CD4-positive, alpha-beta T cell (primary cell): ENCODE data around the gene RPS6KA3. TPM values are rescaled to one million over a fixed set of nuclear protein-coding genes. Genes with fewer than 3 reads are reported as not detected.

ENCODE experiments used
- ATAC-seq: fragments of 200-7000 bp; cut with Tn5 transposase; one replicate; pipeline ENCODE4 v1.10.0; 2022; ENCODE audit warnings: mild to moderate bottlenecking; ENCODE audit not compliant: poor library complexity
- CTCF ChIA-PET: fragments of 350-600 bp; sonication (Branson Sonifier 250); formaldehyde crosslinking; loops from one replicate; lab custom pipeline; 2021; ENCODE audit warnings: antibody characterized with exemption, inconsistent platforms; lab: Charles Lee
- POLR2A ChIA-PET: fragments of 350-600 bp; sonication (Branson Sonifier 250); formaldehyde crosslinking; loops from one replicate; lab custom pipeline; 2021; ENCODE audit warnings: antibody characterized with exemption, inconsistent platforms; lab: Charles Lee
- DNase-seq, 14 experiments: peaks; one replicate each; pipeline ENCODE4 v3.0.0-alpha.2; 2013 to 2020; ENCODE audit warnings: mixed read lengths in 2 of 14
- H3K27ac ChIP-seq, 2 donors: one replicate each; pipeline versions ENCODE4 v1.5.1 to v1.7.0; 2013; ENCODE audit warnings: low read length in 2 of 2, low read depth in 1 of 2, mild to moderate bottlenecking in 1 of 2
- H3K27me3 ChIP-seq, 2 experiments: 1 replicate in 1 of 2; 2 replicates in 1 of 2; pipeline versions ENCODE4 v1.6.1 to v1.7.0; 2013; ENCODE audit warnings: low read length in 2 of 2, control low read depth in 1 of 2, mild to moderate bottlenecking in 1 of 2, moderate library complexity in 1 of 2; ENCODE audit not compliant: insufficient read depth in 2 of 2, control insufficient read depth in 1 of 2
- H3K36me3 ChIP-seq: one replicate; pipeline ENCODE4 v1.6.1; 2013; ENCODE audit warnings: low read length, control low read depth; ENCODE audit not compliant: insufficient read depth
- H3K4me1 ChIP-seq: one replicate; pipeline ENCODE4 v1.6.1; 2013; ENCODE audit warnings: low read length, control low read depth; ENCODE audit not compliant: insufficient read depth
- H3K4me3 ChIP-seq: one replicate; pipeline ENCODE4 v1.5.1; 2013; ENCODE audit warnings: mild to moderate bottlenecking, low read length, moderate library complexity
- H3K9me3 ChIP-seq, 2 experiments: 1 replicate in 1 of 2; 2 replicates in 1 of 2; pipeline versions ENCODE4 v1.6.1 to v1.7.0; 2013; ENCODE audit warnings: low read length in 2 of 2, mild to moderate bottlenecking in 2 of 2, control low read depth in 1 of 2, moderate library complexity in 1 of 2; ENCODE audit not compliant: control insufficient read depth in 1 of 2, insufficient read depth in 1 of 2
- H3K27ac Mint-ChIP-seq: one replicate; pipeline ENCODE4 v1.8.0; 2020; ENCODE audit warnings: mixed read lengths
- H3K27me3 Mint-ChIP-seq: one replicate; pipeline ENCODE4 v1.8.0; 2021; ENCODE audit warnings: mixed read lengths
- H3K36me3 Mint-ChIP-seq: one replicate; pipeline ENCODE4 v1.8.0; 2021; ENCODE audit warnings: low read depth, mixed read lengths
- H3K4me1 Mint-ChIP-seq: one replicate; pipeline ENCODE4 v1.8.0; 2021; ENCODE audit warnings: low read depth, mixed read lengths
- H3K4me3 Mint-ChIP-seq: one replicate; pipeline ENCODE4 v1.8.0; 2020; ENCODE audit warnings: mild to moderate bottlenecking, mixed read lengths
- H3K9me3 Mint-ChIP-seq: one replicate; pipeline ENCODE4 v1.8.0; 2020; ENCODE audit warnings: mixed read lengths
- intact Hi-C, 2 experiments: fragments of 100-400 bp; cut with DNase I in 1 of 2; cut with micrococcal nuclease in 1 of 2; formaldehyde crosslinking; loops; one replicate each; pipeline versions ENCODE4 v1.15.1 to v1.9.0; 2023 to 2025; cut with DNase I, micrococcal nuclease
- total RNA-seq, 174 experiments: library from RNA in 2 of 174; stranded (reverse) in 2 of 174; gene quantifications; one replicate each; pipeline ENCODE4 v1.2.3 and lab custom pipeline; 2021 to 2026
- TF ChIP-seq, protein P1 (sequence below): fragments of 200-600 bp; IDR thresholded peaks from one replicate; pipeline ENCODE4 v1.8.0; 2022; ENCODE audit warnings: antibody characterized with exemption, mild to moderate bottlenecking

Gene RPS6KA3
- total RNA-seq, 2 experiments from 2014 or later = 39.6 to 39.7 TPM

DNA sequence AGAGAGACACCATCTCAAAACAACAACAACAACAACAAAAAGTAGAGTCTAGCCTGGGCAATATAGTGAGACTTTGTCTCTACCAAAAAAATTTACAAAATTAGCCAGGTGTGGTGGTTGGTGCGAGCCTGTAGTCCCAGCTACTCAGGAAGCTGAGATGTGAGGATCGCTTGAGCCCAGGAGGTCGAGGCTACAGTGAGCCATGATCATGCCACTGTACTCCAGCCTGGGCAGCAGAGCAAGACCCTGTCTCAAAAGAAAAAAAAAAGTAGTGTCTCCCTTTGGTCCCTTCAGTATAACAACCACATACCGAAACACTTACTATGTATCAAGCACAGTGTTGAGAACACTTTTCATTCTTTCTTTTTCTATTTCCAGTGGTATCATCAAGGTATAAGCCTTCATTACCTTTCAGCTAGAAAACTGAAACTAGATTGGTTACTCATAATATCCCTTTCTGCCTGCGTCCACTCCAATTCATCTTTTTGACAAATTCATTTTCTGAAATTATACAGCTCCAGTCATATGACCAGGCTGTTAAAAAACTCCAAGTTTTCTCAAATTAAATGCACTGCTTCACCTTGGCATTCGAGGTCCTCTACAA, 54.1 kb downstream of the RPS6KA3 start:
- TF ChIP-seq, protein P1, sequence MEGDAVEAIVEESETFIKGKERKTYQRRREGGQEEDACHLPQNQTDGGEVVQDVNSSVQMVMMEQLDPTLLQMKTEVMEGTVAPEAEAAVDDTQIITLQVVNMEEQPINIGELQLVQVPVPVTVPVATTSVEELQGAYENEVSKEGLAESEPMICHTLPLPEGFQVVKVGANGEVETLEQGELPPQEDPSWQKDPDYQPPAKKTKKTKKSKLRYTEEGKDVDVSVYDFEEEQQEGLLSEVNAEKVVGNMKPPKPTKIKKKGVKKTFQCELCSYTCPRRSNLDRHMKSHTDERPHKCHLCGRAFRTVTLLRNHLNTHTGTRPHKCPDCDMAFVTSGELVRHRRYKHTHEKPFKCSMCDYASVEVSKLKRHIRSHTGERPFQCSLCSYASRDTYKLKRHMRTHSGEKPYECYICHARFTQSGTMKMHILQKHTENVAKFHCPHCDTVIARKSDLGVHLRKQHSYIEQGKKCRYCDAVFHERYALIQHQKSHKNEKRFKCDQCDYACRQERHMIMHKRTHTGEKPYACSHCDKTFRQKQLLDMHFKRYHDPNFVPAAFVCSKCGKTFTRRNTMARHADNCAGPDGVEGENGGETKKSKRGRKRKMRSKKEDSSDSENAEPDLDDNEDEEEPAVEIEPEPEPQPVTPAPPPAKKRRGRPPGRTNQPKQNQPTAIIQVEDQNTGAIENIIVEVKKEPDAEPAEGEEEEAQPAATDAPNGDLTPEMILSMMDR = no peak
- H3K27ac ChIP-seq = no peak overlapping the region
- peaks cover 21% of the 10 kb centered on the region for H3K36me3 ChIP-seq
- H3K4me3 ChIP-seq = no peak overlapping the region
- ATAC-seq (no peak), DNase-seq (peak in 1 of 14 experiments; percentile 1)
- ChIA-PET CTCF (no interaction called here), POLR2A (interaction anchor here (0.7 kb wide), 1 partner anchor 261 kb away, joined by 3 read pairs; no protein-coding TSS in a partner anchor)
- no peaks in the 10 kb centered on the region for H3K27me3 Mint-ChIP-seq
- peaks cover 35% of the 10 kb centered on the region for H3K36me3 Mint-ChIP-seq
- no peaks in the 10 kb centered on the region for H3K27me3 ChIP-seq
- peak overlapping the region; percentile 59 for H3K27ac Mint-ChIP-seq
- H3K4me1 Mint-ChIP-seq = peaks cover 70% of the 10 kb centered on the region
- H3K4me1 ChIP-seq = peaks cover 12% of the 10 kb centered on the region
- no peaks in the 10 kb centered on the region for H3K9me3 Mint-ChIP-seq
- intact Hi-C loops = no loop called here
- no peaks in the 10 kb centered on the region for H3K9me3 ChIP-seq
- peak overlapping the region; percentile 27 for H3K4me3 Mint-ChIP-seq

DNA sequence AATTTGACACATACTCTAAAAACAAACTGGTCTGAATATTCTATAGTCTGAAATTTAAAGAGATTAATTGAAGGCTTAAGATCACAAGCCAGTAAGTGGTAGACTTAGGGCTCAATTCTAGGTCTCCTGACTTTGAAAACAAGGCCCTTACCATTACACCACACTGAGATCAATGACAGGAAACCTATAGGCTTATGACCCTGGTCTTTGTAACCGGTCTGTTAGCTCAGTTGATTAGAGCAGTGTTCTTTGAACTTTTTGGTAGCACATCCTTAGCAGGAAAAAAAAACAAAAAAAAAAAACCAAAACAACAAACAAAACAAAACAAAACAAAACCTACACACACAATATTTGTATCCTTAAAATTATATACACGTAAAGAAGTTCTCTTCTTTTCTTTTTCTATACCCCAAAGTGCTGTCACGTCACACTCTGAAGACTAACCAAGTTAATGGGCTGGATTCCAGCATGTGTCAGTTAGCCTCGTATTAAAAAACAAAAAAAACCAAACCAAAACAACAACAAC, 55.4 kb downstream of the RPS6KA3 start:
- Mint-ChIP-seq H3K4me3 (no peak overlapping the region), H3K27me3 (no peaks in the 10 kb centered on the region), H3K4me1 (peaks cover 73% of the 10 kb centered on the region), H3K36me3 (peaks cover 47% of the 10 kb centered on the region), H3K27ac (peak overlapping the region; percentile 84), H3K9me3 (no peaks in the 10 kb centered on the region)
- no peaks in the 10 kb centered on the region for H3K27me3 ChIP-seq
- TF ChIP-seq, protein P1 = no peak
- H3K27ac ChIP-seq = no peak overlapping the region
- ATAC-seq (no peak), DNase-seq (peak in 1 of 14 experiments; percentile 3)
- intact Hi-C loops = no loop called here
- H3K4me3 ChIP-seq = no peak overlapping the region
- peaks cover 9% of the 10 kb centered on the region for H3K4me1 ChIP-seq
- ChIA-PET CTCF (interaction anchor here (0.6 kb wide), 1 partner anchor 38 kb away, joined by 3 read pairs; no protein-coding TSS in a partner anchor), POLR2A (no interaction called here)
- H3K9me3 ChIP-seq = no peaks in the 10 kb centered on the region
- peaks cover 28% of the 10 kb centered on the region for H3K36me3 ChIP-seq

DNA sequence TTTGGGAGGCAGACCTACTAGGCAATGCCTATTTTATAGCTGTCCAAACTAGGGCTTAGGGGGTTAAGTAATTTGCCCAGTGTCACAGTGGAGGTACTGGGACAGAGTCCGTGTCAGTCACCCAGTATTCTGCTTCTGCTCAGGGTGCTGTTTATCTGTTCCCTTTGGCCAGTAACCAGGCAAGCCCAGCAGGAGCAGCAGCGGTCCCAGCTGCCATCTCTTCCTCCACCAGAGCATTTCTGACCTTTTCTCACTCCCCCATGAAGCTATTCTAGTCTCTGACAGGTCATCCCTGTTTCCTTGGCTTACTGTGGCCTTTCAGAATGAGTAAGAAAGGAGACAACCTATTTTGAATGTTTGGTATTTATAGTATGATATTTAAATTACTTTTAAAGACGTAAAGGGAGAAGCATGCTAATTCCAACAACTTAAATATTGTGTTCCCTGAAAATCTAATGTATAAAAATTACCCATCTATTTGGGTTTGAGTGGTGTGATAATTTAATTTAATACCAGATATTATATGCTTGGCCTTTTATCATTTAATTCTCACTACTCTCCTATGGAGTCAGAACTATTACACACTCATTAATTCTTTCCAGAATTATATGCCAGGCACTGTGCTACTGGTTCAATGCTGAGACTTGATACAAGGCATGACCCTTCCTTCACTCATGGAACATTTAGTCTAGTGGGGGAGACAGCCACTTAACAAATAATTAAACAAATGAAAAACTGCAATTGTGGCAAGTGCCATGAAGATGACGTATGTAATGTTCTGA, 60.6 kb downstream of the RPS6KA3 start:
- H3K9me3 ChIP-seq = no peaks in the 10 kb centered on the region
- H3K27me3 Mint-ChIP-seq = no peaks in the 10 kb centered on the region
- TF ChIP-seq, protein P1 = no peak
- no peak for ATAC-seq
- ChIA-PET POLR2A (interaction anchor here (1.0 kb wide), 1 partner anchor 64 kb away, joined by 3 read pairs; the partner anchor contains the start of gene EIF1AX), CTCF (no interaction called here)
- H3K36me3 ChIP-seq = peaks cover 41% of the 10 kb centered on the region
- H3K27me3 ChIP-seq = no peaks in the 10 kb centered on the region
- peaks cover 67% of the 10 kb centered on the region for H3K36me3 Mint-ChIP-seq
- no peaks in the 10 kb centered on the region for H3K9me3 Mint-ChIP-seq
- H3K4me1 Mint-ChIP-seq = peaks cover 53% of the 10 kb centered on the region
- peaks cover 8% of the 10 kb centered on the region for H3K4me1 ChIP-seq
- peak overlapping the region; percentile 71 for H3K27ac Mint-ChIP-seq
- H3K27ac ChIP-seq = no peak overlapping the region
- intact Hi-C loops = no loop called here
- DNase-seq = no peak
- no peak overlapping the region for H3K4me3 ChIP-seq
- no peak overlapping the region for H3K4me3 Mint-ChIP-seq
